VCaP (cell line): ENCODE data around the gene MRC2.

Experiments
- H3K27ac ChIP-seq: fragments of 450-650 bp; 2 replicates; pipeline ENCODE4 v1.5.1; 2017
- CTCF ChIP-seq: fragments of 450-650 bp; conservative IDR thresholded peaks from 2 replicates; pipeline ENCODE4 v1.5.1; 2017; ENCODE audit warnings: mild to moderate bottlenecking, moderate library complexity

Gene MRC2

GRCh38 chr17:62725791-62726249 is 98.3 kb downstream of the MRC2 start:
- peak overlapping the region; percentile 50 for H3K27ac ChIP-seq
- no peak for TF ChIP-seq CTCF

GRCh38 chr17:62727916-62728672 is 100.6 kb downstream of the MRC2 start:
- no peak; the same call in 1 of the 2 replicates for TF ChIP-seq CTCF
- H3K27ac ChIP-seq, result no peak overlapping the region

- no peak for TF ChIP-seq CTCF
- H3K27ac ChIP-seq, result no peak overlapping the region
These were observed 104.7 kb downstream of the MRC2 start for GRCh38 chr17:62732125-62732524.

- H3K27ac ChIP-seq, result no peak overlapping the region
- no peak for TF ChIP-seq CTCF
These were observed 107.7 kb downstream of the MRC2 start for GRCh38 chr17:62735044-62735651.

GRCh38 chr17:62737513-62737912 is 110.0 kb downstream of the MRC2 start:
- TF ChIP-seq CTCF, result no peak
- no peak overlapping the region for H3K27ac ChIP-seq

GRCh38 chr17:62738281-62738680 is 110.8 kb downstream of the MRC2 start:
- no peak for TF ChIP-seq CTCF

GRCh38 chr17:62739645-62740388 is 112.3 kb downstream of the MRC2 start:
- TF ChIP-seq CTCF, result no peak
- no peak overlapping the region for H3K27ac ChIP-seq

More at GRCh38 chr17:62738281-62738680, 110.8 kb downstream of the MRC2 start:
- H3K27ac ChIP-seq, result no peak overlapping the region
